Keratinocyte (primary cell): ENCODE measurements around the gene TRA2B. TPM values are rescaled to one million over a fixed set of nuclear protein-coding genes. Genes with fewer than 3 reads are reported as not detected.

Experiments used
- DNase-seq: peaks from one replicate; pipeline ENCODE4 v3.0.0-alpha.2; 2011; ENCODE audit warnings: low read depth, missing footprints, low spot score
- FAIRE-seq: peaks from 2 replicates; lab custom pipeline; 2011; peaks lifted over from hg19 to GRCh38; lab: Jason Lieb, UNC
- H2AFZ ChIP-seq: 2 replicates; pipeline ENCODE4 v1.6.0; 2012; ENCODE audit warnings: low read length, control low read depth, inconsistent platforms; ENCODE audit not compliant: control insufficient read depth
- H3K27ac ChIP-seq: 2 replicates; pipeline ENCODE4 v1.5.1; 2011; ENCODE audit warnings: low read length; ENCODE audit not compliant: control insufficient read depth, insufficient read depth
- H3K27me3 ChIP-seq: 3 replicates; pipeline ENCODE4 v1.6.0; 2011; ENCODE audit warnings: low read length; ENCODE audit not compliant: control insufficient read depth, insufficient read depth; ENCODE audit errors: extremely low read depth
- H3K36me3 ChIP-seq, 2 experiments: 2 replicates in 1 of 2; 3 replicates in 1 of 2; pipeline ENCODE4 v1.5.1; 2011; ENCODE audit warnings: low read length in 2 of 2, mild to moderate bottlenecking in 1 of 2; ENCODE audit not compliant: control insufficient read depth in 2 of 2, insufficient read depth in 2 of 2; ENCODE audit errors: extremely low read depth in 1 of 2
- H3K4me1 ChIP-seq: 3 replicates; pipeline ENCODE4 v1.5.1; 2011; ENCODE audit warnings: low read length; ENCODE audit not compliant: control insufficient read depth, insufficient read depth; ENCODE audit errors: extremely low read depth
- H3K4me2 ChIP-seq: 3 replicates; pipeline ENCODE4 v1.6.0; 2011; ENCODE audit warnings: low read depth, low read length; ENCODE audit not compliant: control insufficient read depth, insufficient read depth; ENCODE audit errors: extremely low read depth
- H3K4me3 ChIP-seq, 3 experiments: fragments of 200-600 bp in 1 of 3; sonication (generic) in 1 of 3; 2 replicates in 2 of 3; 3 replicates in 1 of 3; pipeline ENCODE4 v1.5.1; 2011 to 2016; ENCODE audit warnings: low read length in 3 of 3, mild to moderate bottlenecking in 3 of 3, control low read depth in 2 of 3, inconsistent platforms in 1 of 3, low read depth in 1 of 3, mixed read lengths in 1 of 3, mixed run types in 1 of 3, moderate library complexity in 1 of 3; ENCODE audit not compliant: control insufficient read depth in 2 of 3, insufficient read depth in 2 of 3; ENCODE audit errors: extremely low read depth in 1 of 3
- H3K79me2 ChIP-seq: 2 replicates; pipeline ENCODE4 v1.6.0; 2012; ENCODE audit warnings: low read length; ENCODE audit not compliant: control insufficient read depth, insufficient read depth
- H3K9ac ChIP-seq: 3 replicates; pipeline ENCODE4 v1.6.0; 2011; ENCODE audit warnings: low read length; ENCODE audit not compliant: control insufficient read depth, insufficient read depth; ENCODE audit errors: extremely low read depth
- H3K9me1 ChIP-seq: 3 replicates; pipeline ENCODE4 v1.6.0; 2011; ENCODE audit warnings: low read length; ENCODE audit not compliant: control insufficient read depth, insufficient read depth; ENCODE audit errors: extremely low read depth
- H3K9me3 ChIP-seq: 2 replicates; pipeline ENCODE4 v1.5.1; 2012; ENCODE audit warnings: low read depth, low read length; ENCODE audit not compliant: control insufficient read depth
- H4K20me1 ChIP-seq: 3 replicates; pipeline ENCODE4 v1.6.0; 2011; ENCODE audit warnings: low read length; ENCODE audit not compliant: control insufficient read depth, insufficient read depth; ENCODE audit errors: extremely low read depth
- CTCF ChIP-seq, 3 experiments: IDR thresholded peaks in 1 of 3; conservative IDR thresholded peaks in 1 of 3; optimal IDR thresholded peaks in 1 of 3; 2 replicates in 2 of 3; 3 replicates in 1 of 3; pipeline versions ENCODE3 to v1.5.1; 2011; ENCODE audit warnings: low read length in 3 of 3, mild to moderate bottlenecking in 3 of 3, moderate library complexity in 2 of 3, control low read depth in 1 of 3, inconsistent platforms in 1 of 3; ENCODE audit not compliant: insufficient read depth in 2 of 3; ENCODE audit errors: extremely low read depth in 1 of 3
- EZH2 ChIP-seq: IDR thresholded peaks from one replicate; pipeline ENCODE4 v1.6.1; 2012; ENCODE audit warnings: inconsistent platforms, mild to moderate bottlenecking, low read length, moderate library complexity
- dilution Hi-C: fragments of 300-500 bp; cut with MboI; formaldehyde crosslinking; loops from one replicate; pipeline ENCODE4 v1.7.0; 2020; ENCODE audit warnings: low sequenced_read_pairs; ENCODE audit not compliant: extremely low pct_ligation_motif_present
- polyA plus RNA-seq, 5 experiments: library from polyadenylated mRNA; depleted of rRNA in 3 of 5; stranded (reverse) in 3 of 5; stranded (forward) in 1 of 5; unstranded in 1 of 5; fragments of >200 nt; gene quantifications; 1 replicate in 1 of 5; 2 replicates in 3 of 5; 3 replicates in 1 of 5; pipeline versions ENCODE4 v1.2.1 to v1.2.3, GENCODE V29; 2011 to 2012; ENCODE audit warnings: missing spikeins in 2 of 5, low read depth in 1 of 5, low replicate concordance in 1 of 5

TRA2B gene
- polyA plus RNA-seq, 1 donor (not counting 4 experiments of a cell fraction or from before 2014, with no cell fraction given) = 195 TPM

GRCh38 chr3:185933374-185934173, 4.2 kb downstream of the TRA2B start:
- Histone ChIP-seq H3K4me1 (peaks cover 48% of the 10 kb centered on the region), H3K36me3 (peaks cover 0 to 24% of the 10 kb centered on the region in 2 experiments), H3K27ac (peak overlapping the region; percentile 98), H3K9me1 (no peaks in the 10 kb centered on the region), H3K4me3 (peak overlapping the region; percentile 99), H3K9ac (peak overlapping the region; percentile 100), H2AFZ (no peak overlapping the region), H4K20me1 (peaks cover 70% of the 10 kb centered on the region), H3K79me2 (peaks cover 95% of the 10 kb centered on the region), H3K9me3 (no peaks in the 10 kb centered on the region), H3K27me3 (no peaks in the 10 kb centered on the region), H3K4me2 (peak overlapping the region; percentile 90)
- no peak for TF ChIP-seq CTCF (optimal IDR thresholded peaks at IDR 0.05 in 1 of 3, IDR thresholded peaks at IDR 0.05 in 1 of 3, conservative IDR thresholded peaks at IDR 0.05 in 1 of 3; ENCODE audit: extremely low read depth in 1 of 3, insufficient read depth in 2 of 3, low read length in 3 of 3)
- TF ChIP-seq EZH2 = no peak
- no peak for DNase-seq
- dilution Hi-C loops = no loop called here
- FAIRE-seq = no peak

- Histone ChIP-seq H3K9me1 (peaks cover 3% of the 10 kb centered on the region), H3K9ac (peak overlapping the region; percentile 100), H3K27me3 (no peaks in the 10 kb centered on the region), H3K36me3 (peaks cover 0 to 38% of the 10 kb centered on the region in 2 experiments), H3K4me1 (peaks cover 63% of the 10 kb centered on the region), H2AFZ (no peak overlapping the region), H3K79me2 (peaks cover 100% of the 10 kb centered on the region), H3K9me3 (no peaks in the 10 kb centered on the region), H3K4me3 (peak overlapping the region in 2 of 3 experiments; percentile 99), H3K4me2 (peak overlapping the region; percentile 90), H4K20me1 (peaks cover 84% of the 10 kb centered on the region), H3K27ac (peak overlapping the region; percentile 22)
- TF ChIP-seq EZH2 (no peak), CTCF (optimal IDR thresholded peaks at IDR 0.05 in 1 of 3, IDR thresholded peaks at IDR 0.05 in 1 of 3, conservative IDR thresholded peaks at IDR 0.05 in 1 of 3; ENCODE audit: extremely low read depth in 1 of 3, insufficient read depth in 2 of 3, low read length in 3 of 3) (no peak)
- no peak for FAIRE-seq
- DNase-seq = no peak
- dilution Hi-C loops = no loop called here
Measured at GRCh38 chr3:185931777-185932612, 5.8 kb downstream of the TRA2B start.
